HUES48 (cell line): ENCODE results near the gene OSBPL3.
"Not testable (repeated sequence)": the region's sequence is repeated elsewhere in the genome, so short reads cannot be mapped to it uniquely, and the experiment has no call there.

ENCODE experiments used
- H3K27ac ChIP-seq: one replicate; pipeline ENCODE4 v1.7.0; 2013; ENCODE audit warnings: low read depth, low read length, inconsistent platforms
- H3K27me3 ChIP-seq: 2 replicates; pipeline ENCODE4 v1.6.1; 2013; ENCODE audit warnings: mild to moderate bottlenecking, low read length; ENCODE audit not compliant: control insufficient read depth, insufficient read depth
- H3K36me3 ChIP-seq: 2 replicates; pipeline ENCODE4 v1.6.1; 2013; ENCODE audit warnings: low read length; ENCODE audit not compliant: control insufficient read depth, insufficient read depth
- H3K4me1 ChIP-seq: 2 replicates; pipeline ENCODE4 v1.6.1; 2013; ENCODE audit warnings: mild to moderate bottlenecking, low read length; ENCODE audit not compliant: control insufficient read depth, insufficient read depth
- H3K4me3 ChIP-seq: 2 replicates; pipeline ENCODE4 v1.5.1; 2013; ENCODE audit warnings: mild to moderate bottlenecking, low read depth, low read length
- H3K9ac ChIP-seq: 2 replicates; pipeline ENCODE4 v1.6.1; 2013; ENCODE audit warnings: mild to moderate bottlenecking, low read depth, low read length, moderate library complexity
- H3K9me3 ChIP-seq: 2 replicates; pipeline ENCODE4 v1.6.1; 2013; ENCODE audit warnings: low read length; ENCODE audit not compliant: control insufficient read depth, insufficient read depth

Gene OSBPL3

DNA sequence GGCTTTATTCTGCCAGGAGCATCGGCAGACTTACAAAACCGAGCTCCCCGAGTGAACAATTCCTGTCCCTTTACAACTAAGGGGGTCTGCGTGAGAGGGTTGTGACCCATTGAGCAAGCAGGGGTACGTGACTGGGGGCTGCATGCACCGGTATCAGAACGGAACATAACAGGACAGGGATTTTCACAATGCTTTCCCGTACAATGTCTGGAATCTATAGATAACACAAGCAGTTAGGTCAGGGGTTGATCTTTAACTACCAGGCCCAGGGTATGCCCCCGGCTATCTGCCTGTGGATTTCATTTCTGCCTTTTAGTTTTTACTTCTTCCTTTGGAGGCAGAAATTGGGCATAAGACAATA lies 184.6 kb downstream of the OSBPL3 start:
- Histone ChIP-seq H3K27ac (no peak overlapping the region), H3K9me3 (no peaks in the 10 kb centered on the region), H3K9ac (no peak overlapping the region), H3K27me3 (no peaks in the 10 kb centered on the region), H3K4me1 (no peaks in the 10 kb centered on the region), H3K4me3 (no peak overlapping the region), H3K36me3 (no peaks in the 10 kb centered on the region)

GRCh38 chr7:24794751-24795406 lies 185.1 kb downstream of the OSBPL3 start:
- not testable (repeated sequence) for H3K36me3 ChIP-seq, H3K27ac ChIP-seq, H3K9me3 ChIP-seq, H3K4me1 ChIP-seq, H3K9ac ChIP-seq, H3K4me3 ChIP-seq, H3K27me3 ChIP-seq

DNA sequence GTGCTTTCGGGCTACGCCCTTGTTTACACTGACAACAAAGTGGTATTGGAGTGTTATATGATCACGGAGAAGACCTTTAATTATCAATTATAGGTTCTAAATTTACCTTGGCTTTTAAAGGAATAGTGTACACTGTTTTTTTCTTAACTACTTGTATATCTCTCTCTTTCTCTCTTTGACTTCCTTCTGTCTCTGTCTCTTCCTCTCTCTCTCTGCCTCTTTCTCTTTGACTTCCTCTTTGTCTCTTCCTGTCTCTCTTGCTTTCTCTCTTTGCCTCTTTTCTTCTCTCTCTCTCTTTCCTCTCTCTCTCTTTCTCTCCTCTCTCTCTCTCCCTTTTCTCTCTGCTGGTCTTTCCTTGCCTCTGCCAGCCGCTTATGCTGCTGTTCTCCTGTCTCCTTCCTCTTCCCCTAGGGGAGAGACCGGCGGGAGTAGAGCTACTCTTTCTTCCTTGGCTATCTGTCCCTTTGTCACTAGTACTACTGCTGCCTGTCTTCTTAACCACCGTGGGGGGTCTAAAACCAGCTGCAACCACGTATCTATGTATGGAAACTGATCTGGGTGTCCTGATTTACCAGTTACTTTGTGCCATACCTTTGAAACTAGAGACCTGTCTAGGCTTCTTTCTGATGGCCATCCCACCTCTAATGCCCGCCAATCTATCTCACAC lies 185.9 kb downstream of the OSBPL3 start:
- Histone ChIP-seq H3K36me3 (no peaks in the 10 kb centered on the region), H3K27ac (no peak overlapping the region), H3K4me3 (no peak overlapping the region), H3K27me3 (no peaks in the 10 kb centered on the region), H3K9ac (no peak overlapping the region), H3K9me3 (peaks cover 4% of the 10 kb centered on the region; the same call in 1 of the 2 replicates), H3K4me1 (no peaks in the 10 kb centered on the region)

DNA sequence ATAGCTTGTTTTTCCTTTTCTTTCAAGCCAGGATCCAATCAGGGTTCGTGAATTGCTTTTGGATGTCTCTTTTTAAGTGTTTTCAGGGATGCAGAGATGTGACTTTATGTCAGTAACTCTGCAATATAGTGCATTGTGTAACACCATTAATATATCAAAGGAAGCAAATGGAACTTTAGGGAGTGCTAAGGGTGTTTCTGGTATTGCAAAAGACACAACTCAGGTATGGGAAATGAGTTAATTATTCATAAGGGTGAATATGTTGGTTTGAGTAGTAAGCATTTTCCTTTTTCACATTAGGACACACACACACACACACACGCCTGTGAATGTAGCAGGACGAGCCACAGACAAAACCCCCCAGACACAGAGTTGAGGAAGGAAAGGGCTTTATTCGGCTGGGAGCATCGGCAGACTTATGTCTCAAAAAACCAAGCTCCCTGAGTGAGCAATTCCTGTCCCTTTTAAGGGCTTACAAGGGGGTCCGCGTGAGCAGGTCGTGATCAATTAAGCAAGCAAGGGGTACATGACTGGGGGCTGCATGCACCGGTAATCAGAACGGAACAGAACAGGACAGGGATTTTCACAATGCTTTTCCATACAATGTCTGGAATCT lies 190.9 kb downstream of the OSBPL3 start:
- no peaks in the 10 kb centered on the region for H3K36me3 ChIP-seq
- H3K27me3 ChIP-seq = no peaks in the 10 kb centered on the region
- H3K9ac ChIP-seq = no peak overlapping the region
- no peaks in the 10 kb centered on the region for H3K4me1 ChIP-seq
- H3K4me3 ChIP-seq = no peak overlapping the region
- peaks cover 14% of the 10 kb centered on the region for H3K9me3 ChIP-seq
- H3K27ac ChIP-seq = no peak overlapping the region

- Histone ChIP-seq H3K4me1 (no peaks in the 10 kb centered on the region), H3K36me3 (no peaks in the 10 kb centered on the region), H3K4me3 (no peak overlapping the region), H3K9me3 (peaks cover 14% of the 10 kb centered on the region), H3K9ac (no peak overlapping the region), H3K27ac (no peak overlapping the region), H3K27me3 (no peaks in the 10 kb centered on the region)
Observed at GRCh38 chr7:24788075-24788474, 191.9 kb downstream of the OSBPL3 start.

DNA sequence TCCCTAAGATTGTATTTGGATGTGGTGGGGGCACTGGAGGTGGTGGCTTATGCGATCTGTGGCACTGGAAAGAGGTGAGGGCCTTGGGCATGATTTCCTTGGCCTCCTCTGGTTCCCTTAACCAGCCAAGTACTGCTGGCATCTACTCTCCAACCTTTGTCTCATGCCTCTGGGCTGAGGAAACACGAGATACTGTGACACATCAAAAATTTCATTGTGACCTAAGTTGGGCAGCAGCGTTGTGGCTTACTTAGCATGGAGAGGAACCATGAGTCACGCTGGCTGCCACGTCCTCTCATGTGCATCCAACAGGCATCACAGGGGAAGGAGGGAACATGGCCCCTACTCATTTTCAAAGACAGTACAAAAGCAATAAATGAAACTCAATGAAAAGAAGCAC lies 193.0 kb downstream of the OSBPL3 start:
- Histone ChIP-seq H3K27me3 (no peaks in the 10 kb centered on the region), H3K36me3 (no peaks in the 10 kb centered on the region), H3K9ac (no peak overlapping the region), H3K4me1 (no peaks in the 10 kb centered on the region), H3K27ac (no peak overlapping the region), H3K9me3 (peaks cover 14% of the 10 kb centered on the region), H3K4me3 (no peak overlapping the region)

- Histone ChIP-seq H3K27me3 (no peaks in the 10 kb centered on the region), H3K27ac (no peak overlapping the region), H3K36me3 (no peaks in the 10 kb centered on the region), H3K9ac (no peak overlapping the region), H3K4me1 (no peaks in the 10 kb centered on the region), H3K9me3 (peaks cover 14% of the 10 kb centered on the region), H3K4me3 (no peak overlapping the region)
Observed at GRCh38 chr7:24786306-24786705, 193.7 kb downstream of the OSBPL3 start.

- peaks cover 11% of the 10 kb centered on the region for H3K9me3 ChIP-seq
- no peaks in the 10 kb centered on the region for H3K36me3 ChIP-seq
- H3K27ac ChIP-seq = no peak overlapping the region
- no peak overlapping the region for H3K9ac ChIP-seq
- no peaks in the 10 kb centered on the region for H3K27me3 ChIP-seq
- H3K4me1 ChIP-seq = no peaks in the 10 kb centered on the region
- H3K4me3 ChIP-seq = no peak overlapping the region
Observed at GRCh38 chr7:24784277-24784676, 195.7 kb downstream of the OSBPL3 start.

DNA sequence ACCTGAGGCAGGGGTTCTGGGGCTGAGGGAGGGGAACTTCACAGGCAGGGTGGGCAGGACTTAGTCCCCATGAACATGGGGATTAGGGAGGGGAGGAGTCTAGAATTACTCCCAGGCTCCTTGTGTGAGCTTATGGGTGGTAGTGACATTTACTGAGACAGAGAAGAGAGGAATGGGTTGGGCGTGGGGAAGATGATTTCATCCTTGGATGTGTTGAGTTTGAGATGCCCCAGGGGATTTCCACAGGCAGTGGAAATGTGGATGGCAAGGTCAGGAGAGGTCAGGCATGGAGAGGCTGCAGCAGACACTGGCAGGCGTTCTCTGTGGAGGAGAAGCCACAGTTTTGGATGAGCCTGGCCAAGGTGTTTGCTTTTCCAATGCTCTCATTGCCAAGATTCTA lies 196.3 kb downstream of the OSBPL3 start:
- no peaks in the 10 kb centered on the region for H3K4me1 ChIP-seq
- H3K4me3 ChIP-seq = no peak overlapping the region
- H3K27ac ChIP-seq = no peak overlapping the region
- H3K9ac ChIP-seq = no peak overlapping the region
- H3K27me3 ChIP-seq = no peaks in the 10 kb centered on the region
- H3K36me3 ChIP-seq = no peaks in the 10 kb centered on the region
- peaks cover 6% of the 10 kb centered on the region; the same call in 1 of the 2 replicates for H3K9me3 ChIP-seq

- Histone ChIP-seq H3K36me3 (no peaks in the 10 kb centered on the region), H3K4me1 (no peaks in the 10 kb centered on the region), H3K9ac (no peak overlapping the region), H3K4me3 (no peak overlapping the region), H3K27me3 (no peaks in the 10 kb centered on the region), H3K27ac (no peak overlapping the region), H3K9me3 (no peaks in the 10 kb centered on the region)
Observed at GRCh38 chr7:24781106-24781505, 198.9 kb downstream of the OSBPL3 start.

DNA sequence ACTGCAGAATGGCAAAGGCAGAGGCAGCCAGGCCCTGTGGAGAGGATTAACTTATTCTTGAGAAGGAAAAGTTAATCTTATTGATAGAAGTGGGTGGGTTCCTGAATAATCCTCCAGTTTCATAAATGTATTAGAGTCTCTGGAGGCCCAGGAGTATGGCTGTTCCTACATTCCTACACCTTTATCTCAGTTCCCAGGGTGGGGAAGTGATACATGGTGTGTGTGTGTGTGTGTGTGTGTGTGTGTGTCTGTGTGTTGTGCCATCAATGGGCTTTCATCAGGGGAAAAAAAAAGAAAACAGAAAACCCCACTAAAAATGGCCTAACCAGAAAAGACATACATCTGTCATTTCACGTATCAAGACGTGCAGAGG lies 200.7 kb downstream of the OSBPL3 start:
- H3K27me3 ChIP-seq = no peaks in the 10 kb centered on the region
- H3K9ac ChIP-seq = no peak overlapping the region
- no peaks in the 10 kb centered on the region for H3K9me3 ChIP-seq
- no peak overlapping the region for H3K4me3 ChIP-seq
- 0 out of 2 replicates have a peak, but pooled peaks cover 3% of the 10 kb centered on the region for H3K4me1 ChIP-seq
- no peaks in the 10 kb centered on the region for H3K36me3 ChIP-seq
- H3K27ac ChIP-seq = no peak overlapping the region
